ENCODE measurements around the gene ZNF415.
"Not testable (repeated sequence)": the region's sequence is repeated elsewhere in the genome, so short reads cannot be mapped to it uniquely, and the experiment has no call there.

The ZNF415 gene

DNA sequence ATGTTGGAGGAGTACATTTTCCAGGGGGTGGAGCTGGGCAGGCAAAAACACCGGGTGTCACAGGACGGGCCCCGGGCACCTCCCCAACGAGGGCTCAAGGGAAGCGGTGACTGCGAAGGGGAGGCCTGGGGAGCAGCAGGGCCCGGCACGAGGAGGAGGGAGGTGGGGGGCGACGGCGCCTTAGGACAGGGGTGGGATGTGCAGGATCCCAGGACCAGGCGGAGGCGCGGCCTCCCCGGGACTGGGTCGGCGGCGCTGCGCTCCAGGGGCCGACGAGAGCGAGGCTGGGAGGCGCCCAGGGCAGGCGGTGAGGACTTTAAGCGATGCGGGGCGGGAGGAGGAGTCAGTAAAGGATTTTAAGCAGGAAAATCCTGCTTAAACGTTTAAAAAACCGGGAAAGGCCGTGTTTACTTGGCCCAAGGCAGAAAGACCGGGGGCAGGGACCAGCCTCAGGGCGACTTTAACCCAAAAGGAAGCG is 29.9 kb downstream of the ZNF415 start:
- DNase-seq (ENCODE audit: low read depth) = peak; percentile 43

DNA sequence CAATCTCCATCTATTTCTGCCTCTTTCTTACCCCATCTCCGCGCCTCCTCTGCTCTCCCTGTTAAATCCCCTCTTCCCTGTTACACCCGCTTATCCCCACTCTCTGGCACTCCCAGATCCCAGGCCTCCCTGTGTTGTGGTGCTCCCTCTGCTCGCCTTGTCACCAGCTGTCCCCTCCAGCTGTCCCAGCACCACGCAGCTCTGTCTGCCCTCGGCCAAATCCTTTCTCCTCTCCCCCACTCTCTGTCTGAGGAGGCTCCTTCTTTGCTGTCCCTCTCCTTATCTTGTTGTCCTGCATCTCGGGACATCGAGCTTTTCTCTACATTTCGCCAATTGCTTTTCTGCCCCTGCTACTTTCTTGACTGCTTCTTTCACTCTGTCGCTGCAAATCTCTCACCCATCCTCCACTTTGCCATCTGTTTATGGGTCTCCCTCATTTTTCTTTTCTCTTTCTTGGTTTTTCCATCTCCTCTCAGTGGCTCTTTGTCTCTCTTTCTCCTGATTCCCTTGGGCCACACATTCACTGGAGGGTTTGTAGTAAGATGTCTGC is 30.4 kb downstream of the ZNF415 start:
- DNase-seq (ENCODE audit: low read depth) = no peak

DNA sequence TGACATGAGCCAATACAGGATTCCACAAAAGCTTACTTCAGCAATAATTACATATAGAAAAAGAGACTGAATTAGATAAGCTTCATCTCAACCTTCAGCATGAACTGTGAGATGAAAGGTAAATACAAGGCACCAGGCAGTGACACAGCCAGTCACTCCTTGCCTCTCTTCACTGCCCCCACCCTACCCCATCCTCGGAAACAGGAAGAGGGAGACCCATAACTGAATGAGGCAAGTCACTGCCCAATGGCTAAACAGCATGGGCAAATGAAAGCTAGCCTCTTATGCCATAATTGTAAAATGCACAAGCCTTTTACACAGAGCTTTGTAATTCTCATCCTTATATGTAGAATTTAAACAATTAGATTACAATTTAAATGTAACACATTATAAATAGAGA is 31.2 kb downstream of the ZNF415 start:
- DNase-seq (ENCODE audit: low read depth) = no peak

DNA sequence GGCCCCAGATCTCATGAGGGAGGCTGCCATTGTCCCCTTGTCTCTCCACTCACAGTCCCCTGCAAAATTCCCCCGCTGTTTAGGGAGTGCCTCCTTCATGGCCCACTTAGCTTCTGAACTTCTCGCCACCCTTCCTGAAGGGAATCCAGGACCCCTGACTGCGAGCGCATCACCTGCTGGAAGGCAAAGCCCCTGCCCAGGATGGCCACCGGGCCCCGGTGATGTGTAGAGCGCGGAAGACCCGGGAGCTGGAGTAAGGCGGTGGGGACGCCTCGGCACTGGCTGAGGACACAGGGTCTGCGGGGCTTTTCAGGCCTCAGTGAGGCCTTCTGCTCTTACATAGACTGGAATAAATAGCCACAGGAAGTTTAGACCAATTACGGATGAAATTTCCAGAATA is 34.1 kb downstream of the ZNF415 start:
- not testable (repeated sequence) for DNase-seq (ENCODE audit: low read depth)

DNA sequence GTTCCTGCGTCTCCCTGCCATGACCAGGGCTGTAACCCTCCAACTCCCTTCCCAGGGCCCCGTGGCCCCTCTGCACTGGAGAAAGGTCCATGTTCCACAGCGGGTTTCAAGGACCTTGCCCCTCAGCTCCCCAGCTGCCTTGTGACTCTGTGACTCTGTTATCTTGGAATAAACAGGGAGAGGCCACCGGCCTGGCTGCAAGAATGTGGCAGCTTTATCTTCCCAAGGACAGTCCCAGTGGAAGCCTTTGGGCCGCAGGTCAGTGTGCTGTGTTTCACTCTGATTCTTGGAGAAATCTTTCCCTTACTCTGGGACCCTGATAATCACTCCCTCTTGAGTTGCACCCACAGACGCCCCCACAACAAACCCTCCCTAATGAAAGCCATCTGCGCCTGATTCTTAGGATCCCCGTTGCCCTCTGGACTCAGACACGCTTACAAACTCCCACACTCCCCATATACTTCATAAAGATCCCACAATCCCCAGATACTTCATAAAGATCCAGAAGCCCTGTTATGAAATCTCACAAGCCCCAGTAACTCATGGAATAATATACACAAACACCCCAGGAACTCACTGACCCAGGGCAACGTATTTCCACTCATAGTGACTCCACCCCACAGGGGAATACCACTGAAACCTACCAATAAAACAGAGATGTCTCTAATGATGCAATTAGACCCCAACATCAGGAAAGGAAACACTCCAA is 35.6 kb downstream of the ZNF415 start:
- not testable (repeated sequence) for DNase-seq (ENCODE audit: low read depth)

DNA sequence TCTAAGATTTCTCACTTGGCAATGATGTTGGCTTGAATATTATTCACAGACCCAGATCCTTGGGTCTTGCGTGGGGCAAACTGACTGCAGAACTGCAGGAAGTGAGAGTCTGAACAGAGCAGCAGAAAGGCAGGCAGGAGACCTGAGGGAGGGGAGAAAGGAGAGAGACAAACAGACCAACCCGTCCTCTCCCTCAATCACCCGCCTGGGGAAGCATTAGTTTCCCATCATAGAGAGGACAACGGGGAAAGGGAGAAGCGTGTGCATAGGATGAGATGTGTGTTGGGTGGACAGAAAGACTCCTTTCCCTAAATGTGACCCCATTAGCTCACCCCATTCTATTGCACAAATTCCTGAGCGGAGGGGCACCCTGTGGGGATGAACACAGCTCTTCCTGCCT is 36.1 kb downstream of the ZNF415 start:
- not testable (repeated sequence) for DNase-seq (ENCODE audit: low read depth)

DNA sequence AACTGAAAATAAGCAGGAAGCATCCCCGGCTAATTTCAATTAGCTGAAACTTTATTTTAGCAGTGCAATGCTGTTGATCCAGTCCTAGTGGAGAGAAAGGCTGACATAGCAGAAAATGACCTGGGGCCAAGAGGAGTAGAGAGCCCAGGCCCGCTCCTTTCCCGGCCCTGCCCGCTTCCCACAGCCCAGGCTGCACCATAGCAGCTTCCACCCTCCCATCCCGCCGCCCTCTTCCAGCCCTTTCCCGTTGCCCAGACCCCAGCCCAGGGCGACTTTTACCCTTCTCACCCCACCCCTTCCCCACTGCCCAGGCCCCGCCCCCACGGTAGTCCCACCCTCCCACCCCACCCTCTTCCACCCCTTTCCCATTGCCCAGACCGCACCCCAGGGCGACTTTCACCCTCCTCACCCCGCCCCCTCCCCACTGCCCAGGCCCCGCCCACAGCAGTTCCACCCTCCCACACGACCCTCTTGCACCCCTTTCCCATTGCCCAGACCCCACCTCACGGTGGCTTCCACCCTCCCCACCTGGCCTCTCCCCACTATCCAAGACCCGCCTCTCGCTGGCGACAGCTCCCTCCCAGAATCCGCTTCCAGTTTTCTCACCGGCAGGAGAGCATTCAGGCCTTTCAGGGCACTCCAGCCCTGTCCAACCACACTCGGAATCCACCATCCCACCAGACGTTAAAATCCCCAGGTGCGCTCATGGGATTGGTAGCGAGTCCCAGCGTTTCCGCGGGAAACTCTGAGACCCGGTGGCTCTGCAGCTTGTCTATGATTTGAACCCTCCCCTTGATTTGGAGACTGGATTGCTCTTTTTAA is 37.7 kb downstream of the ZNF415 start:
- no peak for DNase-seq (ENCODE audit: low read depth)

DNA sequence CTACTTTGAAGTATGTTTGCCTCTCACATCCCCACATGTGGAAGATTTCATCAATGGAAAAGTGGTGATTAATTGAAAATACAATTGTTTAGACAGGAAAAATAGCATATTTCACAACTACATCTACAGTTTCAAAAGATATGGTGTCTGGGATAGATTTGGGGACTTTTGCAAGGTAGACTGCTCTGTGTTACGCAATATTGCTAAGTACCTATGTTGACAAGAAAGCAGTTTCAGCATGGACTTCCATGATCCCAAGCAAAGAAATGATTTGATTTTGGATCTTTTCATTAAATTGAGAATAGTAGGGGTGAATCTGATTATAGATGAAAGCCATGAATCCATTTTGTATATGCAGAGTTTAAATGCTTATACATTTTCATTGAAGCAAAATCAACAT is 40.0 kb downstream of the ZNF415 start:
- no peak for DNase-seq (ENCODE audit: low read depth)

DNA sequence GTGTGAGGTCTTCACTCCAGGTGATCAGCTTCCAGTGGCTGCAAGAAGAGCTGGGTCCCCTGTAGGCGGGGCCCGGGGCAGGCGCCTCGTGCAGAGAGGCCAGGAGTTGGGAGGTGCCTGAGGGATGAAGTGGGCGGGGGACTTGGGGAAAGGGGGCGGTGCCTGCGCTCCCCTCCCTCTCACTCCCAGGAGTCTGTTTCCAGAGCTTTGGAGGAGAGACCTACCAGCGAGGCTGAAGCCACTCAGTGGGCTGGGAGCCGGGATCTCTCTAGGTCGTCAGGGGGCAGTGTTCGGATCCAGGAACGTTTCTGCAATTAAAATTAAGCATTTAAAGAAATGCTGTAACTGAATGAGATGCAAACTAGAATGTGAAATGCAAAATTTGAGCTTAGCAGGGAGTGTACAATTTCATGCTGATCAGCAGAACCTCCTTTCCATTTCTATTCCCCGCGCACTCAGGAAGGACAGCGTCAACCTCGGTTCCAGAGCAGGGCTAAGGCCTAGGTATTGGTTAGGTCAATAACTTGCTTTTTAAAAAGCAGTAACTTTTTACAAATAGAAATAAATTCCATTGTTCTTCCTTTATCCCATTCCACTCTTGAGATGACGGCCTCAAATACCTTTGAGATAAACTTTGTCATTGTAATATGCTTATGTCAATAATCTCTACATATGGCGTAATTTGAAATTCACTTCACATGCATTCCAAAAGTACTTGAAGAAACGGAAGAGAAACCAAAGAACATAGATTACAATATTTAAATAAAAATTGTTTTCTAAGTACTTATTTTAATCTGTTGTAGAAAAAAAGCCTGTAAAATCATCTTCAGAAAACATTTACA is 41.1 kb downstream of the ZNF415 start:
- no peak for DNase-seq (ENCODE audit: low read depth)

DNA sequence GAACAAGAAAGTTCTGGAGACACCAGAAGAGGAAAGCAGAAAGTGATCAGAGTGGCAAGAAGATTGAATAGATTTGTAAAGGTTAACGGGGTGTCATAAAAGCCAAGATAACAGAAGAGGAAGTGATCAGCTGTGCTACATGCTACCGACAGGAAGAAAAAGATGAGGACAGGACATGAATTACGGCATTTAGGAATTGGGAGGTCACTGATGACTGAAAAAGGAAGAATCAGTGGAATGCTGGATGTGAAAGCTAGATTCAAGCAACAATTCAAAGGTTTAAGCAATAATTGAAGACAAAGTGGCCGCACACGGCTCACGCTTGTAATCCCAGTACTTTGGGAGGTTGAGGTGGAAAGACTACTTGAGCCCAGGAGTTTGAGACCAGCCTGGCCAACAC is 44.6 kb downstream of the ZNF415 start:
- DNase-seq (ENCODE audit: low read depth) = no peak

DNA sequence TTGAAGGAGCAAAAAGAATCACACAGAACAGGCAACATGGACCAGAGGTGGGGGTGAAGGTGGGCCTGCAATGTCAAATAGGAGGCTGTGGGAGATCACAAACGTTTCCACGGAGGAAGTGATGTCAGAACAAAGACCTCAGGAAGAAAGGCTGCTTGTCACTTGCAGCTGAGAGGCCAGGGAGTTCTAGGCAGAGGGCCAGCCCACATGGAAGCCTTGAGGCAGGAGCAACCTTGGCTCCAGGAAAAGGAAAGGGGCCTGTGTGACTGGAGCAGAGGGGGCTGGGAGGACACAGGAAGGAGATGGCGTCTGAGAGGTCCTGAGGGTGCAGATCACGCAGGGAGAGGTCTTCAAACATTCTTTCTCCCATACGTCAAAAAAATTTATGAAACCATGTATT is 45.8 kb downstream of the ZNF415 start:
- no peak for DNase-seq (ENCODE audit: low read depth)

DNA sequence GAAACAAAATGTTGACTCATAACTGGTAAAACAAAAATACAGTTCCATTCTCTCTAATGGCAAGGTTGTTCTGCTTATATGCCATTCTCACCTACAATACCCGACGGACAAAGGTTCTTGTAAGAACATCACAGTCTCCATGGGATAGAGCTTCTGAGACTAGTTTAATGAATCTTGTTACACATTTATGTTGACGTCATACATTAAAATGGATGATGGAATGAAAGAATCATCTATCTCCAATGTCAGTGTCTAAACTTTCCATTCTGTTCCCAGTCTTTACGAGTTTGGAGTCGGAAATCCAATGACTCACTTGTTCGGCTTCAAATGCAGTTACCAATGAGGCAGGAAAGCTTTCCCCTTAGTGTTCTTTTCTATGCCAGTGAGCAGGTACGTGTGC is 47.2 kb downstream of the ZNF415 start:
- DNase-seq (ENCODE audit: low read depth) = no peak

DNA sequence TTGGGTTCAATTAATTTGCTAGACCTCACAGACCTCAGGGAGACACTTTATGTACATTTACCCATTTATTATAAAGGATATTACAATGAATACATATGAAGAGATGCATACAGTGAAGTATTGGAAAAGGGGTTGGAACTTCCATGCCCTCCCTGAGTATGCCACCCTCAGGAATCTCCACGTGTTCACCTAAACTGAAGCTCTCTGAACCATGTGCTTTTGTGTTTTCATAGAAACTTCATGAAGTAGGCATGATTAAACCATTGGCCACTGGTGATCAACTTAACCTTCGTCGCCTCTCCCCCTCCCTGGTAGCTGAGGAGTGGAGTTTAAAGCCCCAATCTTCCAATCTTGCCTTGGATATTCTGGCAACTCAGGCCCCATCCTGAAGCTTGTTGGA is 49.8 kb downstream of the ZNF415 start:
- DNase-seq (ENCODE audit: low read depth) = no peak

DNA sequence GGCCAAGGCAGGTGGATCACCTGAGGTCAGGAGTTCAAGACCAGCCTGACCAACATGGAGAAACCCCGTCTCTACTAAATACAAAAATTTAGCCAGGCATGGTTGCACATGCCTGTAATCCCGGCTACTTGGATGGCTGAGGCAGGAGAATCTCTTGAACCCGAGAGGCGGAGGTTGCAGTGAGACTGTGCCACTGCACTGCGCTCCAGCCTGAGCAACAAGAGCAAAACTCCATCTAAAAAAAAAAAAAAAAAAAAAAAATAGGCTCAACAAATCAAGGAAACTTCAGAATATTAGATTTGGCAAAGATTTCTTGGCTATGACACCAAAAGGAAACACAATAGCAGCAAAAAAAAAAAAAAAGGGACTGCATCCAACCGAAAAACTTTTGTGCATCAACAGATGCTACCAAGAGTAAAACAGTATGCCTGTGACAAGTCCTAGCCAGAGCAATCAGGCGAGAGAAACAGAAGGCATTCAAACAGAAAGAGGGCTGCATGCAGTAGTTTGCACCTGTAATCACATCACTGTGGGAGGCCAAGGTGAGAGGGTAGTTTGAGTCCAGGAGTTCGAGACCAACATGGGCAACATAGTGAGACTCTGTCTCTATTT is 53.3 kb downstream of the ZNF415 start:
- DNase-seq (ENCODE audit: low read depth) = no peak

DNA sequence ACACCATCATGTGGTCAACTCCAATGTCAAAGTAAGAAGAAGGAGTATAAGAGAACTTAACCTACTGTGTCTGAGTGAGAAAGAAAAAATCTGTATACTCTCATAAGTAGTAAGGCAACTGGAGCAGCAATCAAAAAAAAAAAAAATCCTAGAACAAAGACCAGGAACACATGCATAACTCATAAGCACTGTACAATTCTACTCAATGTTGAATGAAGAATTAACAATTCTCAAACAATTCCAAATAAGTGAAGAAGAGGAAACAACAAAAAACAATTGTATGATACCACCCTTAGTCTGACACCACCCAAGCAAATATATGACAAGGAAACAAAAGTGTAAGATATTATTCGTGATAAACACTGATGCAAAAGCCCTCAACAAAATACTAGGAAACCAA is 54.0 kb downstream of the ZNF415 start:
- DNase-seq (ENCODE audit: low read depth) = no peak

DNA sequence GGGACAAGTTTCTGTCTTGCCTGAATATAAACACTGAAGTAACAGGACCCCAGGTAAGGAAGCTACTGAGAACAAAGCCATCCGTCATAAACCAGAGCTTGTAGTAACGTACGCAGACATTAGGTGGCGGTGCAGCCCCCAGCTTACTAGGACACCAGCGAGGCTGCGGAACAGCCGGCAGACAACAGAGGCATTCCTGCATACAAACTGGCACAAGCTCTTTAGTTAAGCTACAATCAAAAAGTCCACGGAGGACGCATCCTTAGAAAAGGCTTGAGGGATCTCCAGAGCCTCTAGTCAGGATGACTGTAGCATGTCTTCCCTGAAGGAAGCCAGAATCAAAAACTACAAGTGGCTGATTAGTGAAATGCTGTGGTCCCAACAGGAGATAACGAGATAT is 55.7 kb downstream of the ZNF415 start:
- peak; percentile 23 for DNase-seq (ENCODE audit: low read depth)

DNA sequence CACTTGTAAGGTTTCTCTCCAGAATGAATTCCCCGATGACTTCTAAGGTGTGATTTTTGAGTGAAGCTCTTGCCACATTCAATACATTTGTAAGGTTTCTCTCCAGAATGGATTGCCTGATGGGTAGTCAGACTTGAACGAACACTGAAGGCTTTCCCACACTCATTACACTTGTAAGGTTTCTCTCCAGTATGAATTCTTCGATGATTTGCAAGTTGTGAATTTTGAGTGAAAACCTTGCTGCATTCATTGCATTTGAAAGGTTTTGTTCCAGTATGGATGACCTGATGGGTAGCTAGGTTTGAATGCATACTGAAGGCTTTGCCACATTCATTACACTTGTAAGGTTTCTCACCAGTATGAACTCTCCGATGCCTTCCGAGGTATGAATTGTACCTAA is 63.9 kb downstream of the ZNF415 start:
- DNase-seq (ENCODE audit: low read depth) = no peak

DNA sequence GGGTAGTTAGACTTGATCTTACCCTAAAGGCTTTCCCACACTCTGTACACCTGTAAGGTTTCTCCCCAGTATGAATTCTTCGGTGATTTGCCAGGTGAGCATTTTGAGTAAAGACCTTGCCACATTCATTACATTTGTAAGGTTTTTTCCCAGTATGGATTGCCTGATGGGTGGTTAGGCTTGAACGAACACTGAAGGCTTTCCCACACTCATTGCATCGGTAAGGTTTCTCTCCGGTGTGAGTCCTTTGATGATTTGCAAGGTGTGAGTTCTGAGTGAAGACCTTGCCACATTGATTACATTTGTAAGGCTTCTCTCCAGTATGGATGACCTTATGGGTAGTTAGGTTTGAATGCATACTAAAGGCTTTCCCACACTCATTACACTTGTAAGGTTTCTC is 64.5 kb downstream of the ZNF415 start:
- DNase-seq (ENCODE audit: low read depth) = no peak

DNA sequence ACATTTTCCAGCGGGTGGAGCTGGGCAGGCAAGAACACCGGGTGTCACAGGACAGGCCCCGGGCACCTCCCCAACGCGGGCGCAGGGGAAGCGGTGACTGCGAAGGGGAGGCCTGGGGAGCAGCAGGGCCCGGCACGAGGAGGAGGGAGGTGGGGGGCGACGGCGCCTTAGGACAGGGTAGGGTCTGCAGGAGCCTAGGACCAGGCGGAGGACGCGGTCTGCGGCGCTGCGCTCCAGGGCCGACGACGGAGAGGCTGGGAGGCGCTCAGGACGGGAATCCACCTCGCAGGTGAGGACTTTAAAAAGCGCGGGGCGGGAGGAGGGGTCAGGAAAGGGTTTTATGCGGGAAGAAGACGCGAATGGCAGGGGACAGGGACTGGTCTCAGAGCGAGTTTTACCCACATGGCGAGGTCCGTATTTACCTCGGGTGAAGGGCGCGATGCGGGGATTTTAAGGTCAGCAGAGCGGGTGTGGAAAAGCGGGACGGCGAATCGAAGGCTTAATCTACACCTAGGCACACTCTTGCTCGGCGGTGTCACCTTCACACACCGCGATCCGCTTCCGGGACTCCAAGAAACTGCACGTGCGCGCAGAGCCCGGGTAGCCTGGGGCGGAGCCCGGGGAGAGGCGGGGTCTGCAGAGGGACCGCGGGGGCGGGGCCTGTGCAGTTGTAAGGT is 74.7 kb downstream of the ZNF415 start:
- no peak for DNase-seq (ENCODE audit: low read depth)

All from fibroblast of gingiva (primary cell).